Measurements from ENCODE around the gene WNT6. TPM values are rescaled to one million over a fixed set of nuclear protein-coding genes. Genes with fewer than 3 reads are reported as not detected.

WNT6 gene
- total RNA-seq (2014; rRNA removed; shearing (Covaris generic)) = 0.21 and 2.1 TPM in 2 replicates

DNA sequence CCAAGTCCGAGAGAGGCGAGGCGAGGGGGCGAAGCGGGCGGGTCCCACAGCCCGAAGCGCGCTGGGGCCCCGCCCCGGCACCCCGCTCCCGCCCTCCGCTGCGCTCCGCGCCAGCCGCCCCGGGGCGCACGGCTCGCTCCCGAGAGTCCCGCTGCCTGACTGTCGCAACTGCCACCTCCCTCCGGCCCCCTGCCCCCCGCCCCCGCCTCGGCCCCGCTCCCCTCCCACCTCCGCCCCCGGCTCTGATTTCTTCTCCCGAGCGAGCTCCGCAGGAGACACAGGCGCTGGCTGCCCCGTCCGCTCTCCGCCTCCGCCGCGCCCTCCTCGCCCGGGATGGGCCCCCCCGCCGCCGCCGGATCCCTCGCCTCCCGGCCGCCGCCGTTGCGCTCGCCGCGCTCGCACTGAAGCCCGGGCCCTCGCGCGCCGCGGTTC, at the start of gene WNT6:
TSS of gene WNT6 (plus strand) at position 250 of the 432 bp plus-strand sequence. CDS start 233 bp downstream, outside the sequence.
- no peak for DNase-seq (ENCODE audit: low spot score)

DNA sequence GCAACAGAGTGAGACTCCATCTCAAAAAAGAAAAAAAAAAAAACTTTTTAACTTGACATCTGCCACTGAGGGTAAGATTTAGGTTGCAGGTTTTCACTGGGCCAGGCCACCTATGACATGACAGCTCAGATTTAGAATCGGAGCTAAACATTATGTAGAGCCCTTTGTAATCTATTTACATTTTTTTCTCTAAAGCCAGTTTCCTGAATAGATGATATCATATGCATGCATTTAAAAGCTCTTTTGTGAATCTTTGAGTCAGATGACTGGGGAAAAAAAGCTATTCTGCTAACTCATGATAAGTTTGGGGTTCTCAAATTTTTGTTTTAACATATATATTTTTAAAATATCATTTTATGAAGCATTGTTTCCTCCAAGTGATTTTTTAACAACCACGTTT, 49.3 kb upstream of the WNT6 start:
- no peak for DNase-seq (ENCODE audit: low spot score)

DNA sequence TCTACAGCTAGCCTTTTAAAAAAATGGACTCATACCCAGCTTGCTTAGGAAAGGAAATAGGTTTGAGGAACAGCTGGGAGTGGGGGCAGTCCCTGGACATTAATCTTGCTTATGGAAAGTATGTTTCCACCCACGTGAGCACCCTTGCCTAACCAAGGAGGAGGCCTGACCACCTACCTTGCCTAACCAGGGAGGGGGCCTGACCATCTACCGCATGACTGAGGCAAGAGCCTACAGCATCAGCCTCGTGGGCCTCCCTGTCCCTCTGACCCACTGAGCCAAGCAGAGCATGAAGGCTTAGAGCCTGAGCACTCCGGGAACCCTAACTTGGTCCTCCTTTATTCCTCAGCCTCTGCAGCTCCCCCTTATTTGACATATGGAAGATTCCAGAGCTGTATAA, 48.2 kb upstream of the WNT6 start:
- DNase-seq (ENCODE audit: low spot score) = no peak

- no peak for DNase-seq (ENCODE audit: low spot score)
These were observed 47.3 kb upstream of the WNT6 start for GRCh38 chr2:218812096-218812815.

DNA sequence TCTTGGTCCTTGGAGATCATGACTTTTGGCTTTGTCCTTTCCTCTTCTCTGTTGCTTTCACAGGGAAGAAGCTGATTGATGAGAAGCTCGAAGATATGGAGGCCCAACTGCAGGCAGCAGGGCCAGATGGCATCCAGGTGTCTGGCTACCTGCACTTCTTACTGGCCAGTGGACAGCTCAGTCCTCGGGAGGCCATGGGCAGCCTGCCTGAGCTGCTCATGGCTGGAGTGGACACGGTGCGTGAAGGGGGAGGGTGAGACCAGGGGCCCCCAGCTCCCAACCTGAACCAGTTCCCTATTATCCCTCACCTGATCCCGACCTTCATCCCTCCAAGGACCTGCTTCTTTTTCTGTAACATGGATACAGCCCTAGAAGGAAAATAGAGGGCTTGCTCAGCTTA, 46.7 kb upstream of the WNT6 start:
- DNase-seq (ENCODE audit: low spot score) = no peak

- DNase-seq (ENCODE audit: low spot score) = no peak
These were observed 45.7 kb upstream of the WNT6 start for GRCh38 chr2:218813771-218814460.

DNA sequence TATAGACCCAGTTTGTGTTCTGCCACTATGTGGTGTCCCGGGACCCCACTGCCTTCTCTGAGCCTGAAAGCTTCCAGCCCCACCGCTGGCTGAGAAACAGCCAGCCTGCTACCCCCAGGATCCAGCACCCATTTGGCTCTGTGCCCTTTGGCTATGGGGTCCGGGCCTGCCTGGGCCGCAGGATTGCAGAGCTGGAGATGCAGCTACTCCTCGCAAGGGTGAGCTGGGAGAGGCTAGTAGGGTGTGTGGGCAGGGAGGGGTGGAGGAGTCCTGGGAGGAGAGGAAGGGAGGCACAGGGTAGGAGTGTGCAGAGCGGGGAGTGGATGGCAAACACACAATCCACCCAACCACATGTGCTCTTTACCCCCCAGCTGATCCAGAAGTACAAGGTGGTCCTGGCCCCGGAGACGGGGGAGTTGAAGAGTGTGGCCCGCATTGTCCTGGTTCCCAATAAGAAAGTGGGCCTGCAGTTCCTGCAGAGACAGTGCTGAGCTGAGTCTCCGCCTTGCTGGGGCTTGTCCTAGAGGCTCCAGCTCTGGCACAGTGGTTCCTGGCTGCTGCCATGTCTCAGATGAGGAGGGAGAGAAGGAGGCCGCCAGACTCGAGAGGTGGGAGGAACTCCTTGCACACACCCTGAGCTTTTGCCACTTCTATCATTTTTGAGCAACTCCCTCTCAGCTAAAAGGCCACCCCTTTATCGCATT, 44.9 kb upstream of the WNT6 start:
- DNase-seq (ENCODE audit: low spot score) = no peak

GRCh38 chr2:218815244-218815637, 44.4 kb upstream of the WNT6 start:
- DNase-seq (ENCODE audit: low spot score) = no peak

- DNase-seq (ENCODE audit: low spot score) = no peak
These were observed 44.0 kb upstream of the WNT6 start for GRCh38 chr2:218815649-218816048.

- DNase-seq (ENCODE audit: low spot score) = no peak
These were observed 43.0 kb upstream of the WNT6 start for GRCh38 chr2:218816561-218817011.

DNA sequence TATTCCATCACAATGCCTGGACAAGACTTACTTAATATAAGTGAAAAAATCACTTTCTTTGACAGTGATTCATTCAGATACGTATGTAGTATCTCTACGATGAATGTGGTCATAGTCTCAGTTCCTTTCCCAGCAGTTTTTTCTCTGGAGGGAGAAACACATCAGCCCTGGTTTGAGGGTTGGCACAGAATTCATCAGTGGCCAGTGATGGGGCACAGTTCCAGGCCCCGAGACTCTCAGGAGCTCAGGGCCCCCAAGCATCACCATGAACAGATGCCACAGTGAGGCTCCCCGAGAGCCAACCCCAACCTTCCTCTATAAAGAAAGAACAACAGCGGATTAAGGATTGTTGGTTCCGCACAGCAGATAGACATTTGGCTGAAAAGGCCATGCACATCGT, 40.5 kb upstream of the WNT6 start:
- no peak for DNase-seq (ENCODE audit: low spot score)

DNA sequence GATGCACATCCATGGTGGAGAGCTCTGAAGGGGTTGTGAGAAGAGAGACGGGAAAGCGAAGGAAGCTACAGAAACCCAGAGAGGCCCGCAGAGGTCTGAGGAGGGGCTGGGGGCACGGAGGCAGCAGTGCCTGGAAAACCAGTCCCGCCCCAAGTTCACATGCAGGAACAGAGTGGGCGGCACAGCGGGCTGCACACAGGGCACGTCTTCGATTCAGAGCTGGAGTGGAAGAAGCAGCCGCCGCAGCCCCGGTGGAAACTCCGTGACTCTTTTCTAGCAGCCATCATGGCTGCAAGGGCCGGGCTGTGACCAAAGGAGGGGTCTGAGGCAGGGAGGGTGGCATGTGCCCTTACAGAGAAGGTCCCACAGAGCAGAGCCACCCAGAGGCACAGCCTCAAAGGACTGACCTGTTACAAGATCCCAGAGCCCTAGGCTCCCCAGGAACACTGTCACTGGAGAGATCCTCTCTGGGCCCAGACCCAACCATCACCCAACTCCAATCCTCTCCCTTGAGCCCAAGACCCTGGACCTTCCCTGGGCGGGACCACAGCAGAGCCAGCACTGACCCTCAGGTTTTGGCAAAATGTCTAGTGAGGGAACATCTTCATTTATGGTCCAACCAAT, 38.7 kb upstream of the WNT6 start:
- DNase-seq (ENCODE audit: low spot score) = no peak

DNA sequence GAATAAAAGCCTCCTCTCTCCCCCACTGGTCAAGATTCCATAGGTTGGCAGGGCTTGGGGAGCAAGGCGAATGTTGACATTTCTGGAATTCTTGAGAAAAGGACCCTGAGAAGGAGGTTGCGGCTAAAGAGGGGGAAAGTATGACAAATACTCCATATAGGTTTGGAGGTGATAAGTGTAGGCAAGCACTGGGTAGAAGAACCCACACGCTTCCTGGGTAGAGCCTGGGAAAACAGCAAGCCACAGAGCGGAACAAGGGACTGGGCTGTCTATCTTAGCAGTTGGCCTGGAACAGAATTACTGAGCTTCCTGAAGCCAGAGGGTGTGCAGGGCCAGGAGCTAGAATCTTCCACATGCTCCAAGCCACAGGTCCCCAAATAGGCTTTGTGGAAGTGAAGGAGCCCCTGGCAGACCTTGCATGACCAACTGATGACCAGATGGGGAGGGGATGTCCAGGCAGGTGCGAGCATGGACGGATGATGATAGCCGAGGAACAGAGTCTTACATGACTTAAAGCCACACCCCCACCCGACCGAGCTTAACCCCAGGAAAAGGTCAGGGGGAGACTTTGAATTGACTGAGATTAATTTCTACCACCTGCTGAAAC, 37.9 kb upstream of the WNT6 start:
- DNase-seq (ENCODE audit: low spot score) = no peak

DNA sequence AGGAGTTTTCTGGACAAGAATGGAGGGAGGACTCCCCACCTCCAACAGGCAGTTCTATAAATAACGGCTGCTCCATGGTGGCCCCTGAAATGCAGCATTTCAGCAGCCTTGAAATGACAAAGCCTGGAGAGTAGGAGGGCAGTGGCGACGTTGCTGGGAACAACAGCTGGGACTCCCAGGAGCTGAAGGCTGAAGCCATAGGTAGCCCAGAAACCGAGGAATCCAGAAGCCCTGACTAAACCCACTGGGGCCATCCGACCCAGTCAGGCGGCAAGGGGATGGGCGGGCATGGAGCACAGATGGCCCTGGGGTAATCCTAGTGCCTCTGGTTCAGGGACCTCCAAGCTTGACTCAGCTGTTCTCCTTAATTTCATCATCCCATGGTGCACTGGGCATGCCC, 37.0 kb upstream of the WNT6 start:
- DNase-seq (ENCODE audit: low spot score) = no peak

DNA sequence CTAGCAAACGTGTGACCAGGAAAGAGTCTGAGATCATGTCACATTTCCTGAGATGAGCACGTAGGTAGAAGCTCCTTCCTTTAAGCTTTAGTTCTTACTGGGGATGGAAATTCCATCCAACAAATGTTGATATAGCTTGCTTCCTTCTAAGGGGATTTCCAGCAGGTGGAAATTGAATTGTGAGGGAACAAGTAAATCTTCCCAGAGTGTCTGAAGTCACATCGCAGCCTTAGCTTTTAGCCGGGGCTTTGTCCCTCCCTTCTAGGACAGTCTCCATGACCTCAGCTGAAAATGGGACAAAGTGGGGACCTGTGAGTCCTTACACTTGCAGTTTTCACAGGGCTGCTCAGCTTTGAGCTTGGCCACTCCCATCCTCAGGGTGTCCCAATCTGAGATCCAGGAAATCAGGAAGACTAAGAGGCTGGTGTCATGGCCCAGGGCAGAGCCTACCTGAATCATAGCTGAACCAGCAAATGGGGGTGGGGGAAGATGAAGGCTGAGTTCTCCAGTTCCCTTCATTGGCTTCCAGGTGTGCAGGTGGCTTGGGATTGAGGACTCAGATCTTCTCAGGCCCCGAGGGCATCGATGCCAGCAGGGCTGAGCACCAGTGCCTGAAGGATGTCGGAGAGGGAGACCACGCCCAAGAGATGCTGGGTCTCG, 36.3 kb upstream of the WNT6 start:
- no peak for DNase-seq (ENCODE audit: low spot score)

GRCh38 chr2:218824004-218824403, 35.6 kb upstream of the WNT6 start:
- no peak for DNase-seq (ENCODE audit: low spot score)

DNA sequence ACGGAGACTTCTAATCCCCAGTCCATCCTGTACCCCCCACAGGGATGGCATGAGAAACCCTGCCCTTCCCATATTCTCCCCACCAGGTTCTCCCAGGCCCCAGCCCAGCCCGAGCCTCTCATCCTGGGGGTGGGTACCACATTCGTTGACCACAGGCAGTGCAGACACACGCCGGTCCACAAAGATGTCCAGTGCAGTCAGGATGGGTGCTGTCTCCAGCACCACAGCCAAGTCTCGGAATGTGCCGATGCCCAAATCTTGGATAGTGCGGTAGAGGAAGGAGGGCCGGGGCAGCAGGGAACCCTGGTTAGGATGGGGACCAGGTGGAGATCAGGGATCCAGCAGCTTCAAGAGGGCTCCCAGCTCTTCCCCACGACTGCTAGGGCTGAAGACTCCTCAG, 32.8 kb upstream of the WNT6 start:
- no peak for DNase-seq (ENCODE audit: low spot score)

DNA sequence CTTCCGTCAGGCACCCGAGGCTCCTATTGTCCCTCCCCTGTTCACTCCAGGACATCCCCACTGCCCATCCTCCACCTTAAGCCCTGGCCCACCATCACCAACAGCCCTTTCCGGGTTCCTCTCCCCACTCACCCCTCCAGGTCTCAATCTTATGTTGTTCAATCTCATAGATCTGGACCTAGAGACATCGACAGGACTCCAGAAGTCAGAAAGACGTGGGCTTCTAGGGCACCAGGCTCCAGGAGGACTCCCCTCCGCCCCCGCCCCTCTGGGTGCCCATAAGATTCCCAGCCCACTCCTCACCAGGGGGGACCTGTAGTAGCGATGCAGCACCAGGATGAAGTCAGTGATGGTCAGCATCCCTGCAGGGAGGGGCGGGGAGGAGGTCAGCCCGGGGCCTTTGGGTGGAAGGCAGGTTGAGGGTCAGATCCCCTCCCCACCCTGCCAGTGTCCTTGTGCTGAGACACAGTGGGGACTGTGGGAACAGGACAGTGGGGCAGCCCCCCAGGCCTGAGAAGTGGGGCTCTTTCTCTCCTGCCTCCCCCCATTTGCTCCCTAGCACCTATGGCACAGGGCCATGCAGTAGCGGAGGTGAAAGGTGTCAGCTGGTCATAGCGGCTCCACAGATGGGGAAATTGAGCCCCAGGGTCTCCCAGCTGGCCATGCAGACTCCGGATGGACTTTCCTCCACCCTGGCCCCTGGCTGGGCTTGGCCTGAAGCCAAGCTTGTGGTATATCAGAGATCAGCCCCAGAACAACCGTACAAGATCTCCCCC, 31.7 kb upstream of the WNT6 start:
- DNase-seq (ENCODE audit: low spot score) = no peak

DNA sequence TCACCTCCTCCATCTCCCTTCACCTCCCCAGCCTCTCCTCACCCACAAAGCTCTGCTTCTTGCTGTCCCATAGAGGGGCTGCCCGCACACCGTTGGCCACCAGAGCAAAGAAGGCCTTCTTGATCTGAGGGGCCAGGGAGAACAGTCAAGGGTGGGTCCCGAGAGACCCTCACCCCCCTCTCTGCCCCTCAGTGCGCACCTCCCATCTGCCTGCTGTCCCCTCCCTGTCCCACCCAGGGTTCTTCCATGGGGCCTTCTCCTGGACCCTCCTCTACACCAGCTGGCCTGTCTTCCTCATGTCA, 31.2 kb upstream of the WNT6 start:
- no peak for DNase-seq (ENCODE audit: low spot score)

DNA sequence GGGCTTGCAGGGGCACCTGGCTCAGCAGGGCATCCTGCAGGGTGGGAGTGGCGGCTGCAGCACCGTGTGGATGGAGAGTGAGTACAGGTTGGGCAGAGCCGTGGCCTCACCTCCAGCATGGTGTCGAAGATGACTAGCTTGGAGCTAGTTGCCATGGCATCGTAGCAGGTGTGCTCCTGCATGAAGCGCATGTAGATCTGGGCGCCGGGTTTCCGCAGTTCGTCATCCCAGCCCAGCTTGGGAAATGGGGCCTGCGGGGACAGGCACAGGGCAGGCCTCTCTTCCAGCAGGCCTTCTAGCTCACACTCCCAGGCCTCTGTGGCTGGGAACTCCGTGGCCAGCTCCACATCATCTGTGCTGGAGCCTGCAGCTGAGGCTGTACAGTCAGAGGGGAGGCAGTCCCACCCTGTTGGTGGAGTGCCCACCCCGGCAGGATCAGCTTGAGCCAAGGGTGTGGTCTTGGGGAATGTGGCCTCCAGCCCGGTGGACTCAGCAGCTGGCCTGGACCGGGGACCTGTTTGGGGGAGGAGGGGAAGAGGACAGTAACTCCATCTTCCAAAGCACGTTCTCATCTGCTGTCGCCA, 29.6 kb upstream of the WNT6 start:
- no peak for DNase-seq (ENCODE audit: low spot score)

All from H4 (cell line).